ENCODE measurements around the gene CDC25C.

DNA sequence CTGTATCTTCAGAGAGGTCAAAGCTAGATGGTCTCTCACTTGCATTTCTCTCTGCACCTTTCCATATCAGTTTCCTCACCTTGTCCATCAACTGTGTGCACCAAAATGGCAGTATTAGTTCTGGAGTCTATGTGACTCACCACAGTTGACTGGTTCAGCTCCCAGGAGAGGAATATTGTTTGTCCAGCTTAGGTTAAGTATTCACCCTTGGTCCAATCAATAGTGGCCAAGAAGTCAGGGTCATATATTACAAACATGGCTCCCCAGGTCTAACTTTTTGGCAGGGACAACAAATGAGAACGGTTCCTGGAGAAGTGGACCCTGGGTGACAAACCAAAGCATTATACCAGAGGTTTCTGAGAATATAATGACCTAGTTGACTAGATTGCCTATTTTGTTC, 93.6 kb downstream of the CDC25C start:
- TF ChIP-seq, protein P1, sequence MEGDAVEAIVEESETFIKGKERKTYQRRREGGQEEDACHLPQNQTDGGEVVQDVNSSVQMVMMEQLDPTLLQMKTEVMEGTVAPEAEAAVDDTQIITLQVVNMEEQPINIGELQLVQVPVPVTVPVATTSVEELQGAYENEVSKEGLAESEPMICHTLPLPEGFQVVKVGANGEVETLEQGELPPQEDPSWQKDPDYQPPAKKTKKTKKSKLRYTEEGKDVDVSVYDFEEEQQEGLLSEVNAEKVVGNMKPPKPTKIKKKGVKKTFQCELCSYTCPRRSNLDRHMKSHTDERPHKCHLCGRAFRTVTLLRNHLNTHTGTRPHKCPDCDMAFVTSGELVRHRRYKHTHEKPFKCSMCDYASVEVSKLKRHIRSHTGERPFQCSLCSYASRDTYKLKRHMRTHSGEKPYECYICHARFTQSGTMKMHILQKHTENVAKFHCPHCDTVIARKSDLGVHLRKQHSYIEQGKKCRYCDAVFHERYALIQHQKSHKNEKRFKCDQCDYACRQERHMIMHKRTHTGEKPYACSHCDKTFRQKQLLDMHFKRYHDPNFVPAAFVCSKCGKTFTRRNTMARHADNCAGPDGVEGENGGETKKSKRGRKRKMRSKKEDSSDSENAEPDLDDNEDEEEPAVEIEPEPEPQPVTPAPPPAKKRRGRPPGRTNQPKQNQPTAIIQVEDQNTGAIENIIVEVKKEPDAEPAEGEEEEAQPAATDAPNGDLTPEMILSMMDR (IDR thresholded peaks at IDR 0.05) = no peak
- TF ChIP-seq RCOR1 (IDR thresholded peaks at IDR 0.05; ENCODE audit: low read depth, low read length) = no peak

Measured in A549 (cell line).